Ishikawa (cell line): ENCODE data around the gene TAS2R40.

Source experiments
- CEBPB ChIP-seq: IDR thresholded peaks from 2 replicates; pipeline ENCODE4 v1.6.1; 2012
- CREB1 ChIP-seq: IDR thresholded peaks from 2 replicates; pipeline ENCODE4 v1.6.1; 2012; ENCODE audit warnings: low read depth
- EGR1 ChIP-seq: IDR thresholded peaks from 2 replicates; pipeline ENCODE4 v1.6.1; 2012
- EP300 ChIP-seq: IDR thresholded peaks from 2 replicates; pipeline ENCODE4 v1.6.1; 2012; ENCODE audit warnings: borderline replicate concordance
- FOXM1 ChIP-seq: IDR thresholded peaks from 2 replicates; pipeline ENCODE4 v1.6.1; 2012; ENCODE audit warnings: low read depth, borderline replicate concordance
- MAX ChIP-seq: IDR thresholded peaks from 2 replicates; pipeline ENCODE4 v1.6.1; 2012
- NFIC ChIP-seq: IDR thresholded peaks from 2 replicates; pipeline ENCODE4 v1.6.1; 2012
- RAD21 ChIP-seq: IDR thresholded peaks from 2 replicates; pipeline ENCODE4 v1.6.1; 2012; ENCODE audit warnings: low read depth
- REST ChIP-seq: IDR thresholded peaks from 2 replicates; pipeline ENCODE4 v1.6.1; 2012; ENCODE audit warnings: low read depth, mild to moderate bottlenecking
- TAF1 ChIP-seq: IDR thresholded peaks from 2 replicates; pipeline ENCODE4 v1.6.1; 2012; ENCODE audit warnings: low read depth, mild to moderate bottlenecking
- TCF12 ChIP-seq: IDR thresholded peaks from 2 replicates; pipeline ENCODE4 v1.6.1; 2012; ENCODE audit warnings: low read depth
- TEAD4 ChIP-seq: IDR thresholded peaks from 2 replicates; pipeline ENCODE4 v1.6.1; 2012
- USF1 ChIP-seq: IDR thresholded peaks from 2 replicates; pipeline ENCODE4 v1.6.1; 2012
- YY1 ChIP-seq: IDR thresholded peaks from 2 replicates; pipeline ENCODE4 v1.6.1; 2012; ENCODE audit warnings: low read depth
- ZBTB7A ChIP-seq: IDR thresholded peaks from 2 replicates; pipeline ENCODE4 v1.6.1; 2012; ENCODE audit warnings: low read depth

Gene TAS2R40

GRCh38 chr7:143236408-143236990, 14.7 kb downstream of the TAS2R40 start:
- TF ChIP-seq ZBTB7A = no peak
- TF ChIP-seq MAX = no peak
- TF ChIP-seq CREB1 = no peak

- TF ChIP-seq RAD21 = no peak
- TF ChIP-seq TCF12 = no peak
- TF ChIP-seq FOXM1 = no peak
- TF ChIP-seq TAF1 = no peak
- no peak for TF ChIP-seq EP300
- no peak for TF ChIP-seq CREB1
These were observed 15.5 kb downstream of the TAS2R40 start for GRCh38 chr7:143237366-143237765.

- TF ChIP-seq MAX = no peak
- no peak for TF ChIP-seq REST
- no peak for TF ChIP-seq YY1
- TF ChIP-seq ZBTB7A = no peak
- no peak for TF ChIP-seq FOXM1
These were observed 16.6 kb downstream of the TAS2R40 start for GRCh38 chr7:143238289-143238980.

GRCh38 chr7:143239813-143240212, 18.0 kb downstream of the TAS2R40 start:
- TF ChIP-seq RAD21 (no peak), USF1 (no peak), EP300 (no peak), NFIC (no peak), EGR1 (no peak), REST (no peak), TAF1 (no peak), CREB1 (no peak), CEBPB (no peak), YY1 (no peak), TCF12 (no peak), FOXM1 (no peak), TEAD4 (no peak)

- TF ChIP-seq TEAD4 (no peak), CEBPB (no peak), RAD21 (peak; percentile 95), EGR1 (no peak), USF1 (no peak)
These were observed 18.7 kb downstream of the TAS2R40 start for GRCh38 chr7:143240291-143241168.

- no peak for TF ChIP-seq TEAD4
- no peak for TF ChIP-seq USF1
- TF ChIP-seq YY1 = no peak
- no peak for TF ChIP-seq NFIC
- TF ChIP-seq REST = no peak
- TF ChIP-seq ZBTB7A = no peak
- no peak for TF ChIP-seq RAD21
- no peak for TF ChIP-seq CREB1
- TF ChIP-seq TAF1 = no peak
- no peak for TF ChIP-seq FOXM1
- no peak for TF ChIP-seq EP300
- TF ChIP-seq EGR1 = no peak
- TF ChIP-seq TCF12 = no peak
These were observed 20.5 kb downstream of the TAS2R40 start for GRCh38 chr7:143242306-143242705.
